ENCODE measurements around the gene GTF2A2.

Gene GTF2A2

DNA sequence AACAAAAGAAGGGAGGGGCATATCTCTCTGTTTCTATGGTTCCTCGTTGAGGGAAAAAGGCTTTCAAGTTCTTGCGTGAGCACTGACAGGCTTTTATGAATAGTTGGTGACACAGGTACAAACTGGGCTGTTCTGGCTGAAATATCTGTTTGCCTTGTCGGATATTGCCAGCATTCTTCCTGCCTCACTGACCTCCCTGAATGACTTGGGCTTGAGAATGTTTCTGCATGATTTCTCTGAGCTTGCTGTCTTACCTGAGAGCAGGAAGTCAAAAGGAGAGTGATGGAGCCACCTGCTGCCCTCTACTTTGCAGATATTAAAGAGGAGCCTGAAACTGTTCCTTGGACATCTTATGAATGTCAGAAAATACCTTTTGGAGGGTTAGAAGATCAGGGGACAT, 40.9 kb downstream of the GTF2A2 start:
- H3K4me1 ChIP-seq: peaks cover 3% of the 10 kb centered on the region; the same call in 1 of the 2 replicates
- TF ChIP-seq, protein P1, sequence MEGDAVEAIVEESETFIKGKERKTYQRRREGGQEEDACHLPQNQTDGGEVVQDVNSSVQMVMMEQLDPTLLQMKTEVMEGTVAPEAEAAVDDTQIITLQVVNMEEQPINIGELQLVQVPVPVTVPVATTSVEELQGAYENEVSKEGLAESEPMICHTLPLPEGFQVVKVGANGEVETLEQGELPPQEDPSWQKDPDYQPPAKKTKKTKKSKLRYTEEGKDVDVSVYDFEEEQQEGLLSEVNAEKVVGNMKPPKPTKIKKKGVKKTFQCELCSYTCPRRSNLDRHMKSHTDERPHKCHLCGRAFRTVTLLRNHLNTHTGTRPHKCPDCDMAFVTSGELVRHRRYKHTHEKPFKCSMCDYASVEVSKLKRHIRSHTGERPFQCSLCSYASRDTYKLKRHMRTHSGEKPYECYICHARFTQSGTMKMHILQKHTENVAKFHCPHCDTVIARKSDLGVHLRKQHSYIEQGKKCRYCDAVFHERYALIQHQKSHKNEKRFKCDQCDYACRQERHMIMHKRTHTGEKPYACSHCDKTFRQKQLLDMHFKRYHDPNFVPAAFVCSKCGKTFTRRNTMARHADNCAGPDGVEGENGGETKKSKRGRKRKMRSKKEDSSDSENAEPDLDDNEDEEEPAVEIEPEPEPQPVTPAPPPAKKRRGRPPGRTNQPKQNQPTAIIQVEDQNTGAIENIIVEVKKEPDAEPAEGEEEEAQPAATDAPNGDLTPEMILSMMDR (IDR thresholded peaks at IDR 0.05; ENCODE audit: low read depth, low read length): no peak
- no peak for DNase-seq

DNA sequence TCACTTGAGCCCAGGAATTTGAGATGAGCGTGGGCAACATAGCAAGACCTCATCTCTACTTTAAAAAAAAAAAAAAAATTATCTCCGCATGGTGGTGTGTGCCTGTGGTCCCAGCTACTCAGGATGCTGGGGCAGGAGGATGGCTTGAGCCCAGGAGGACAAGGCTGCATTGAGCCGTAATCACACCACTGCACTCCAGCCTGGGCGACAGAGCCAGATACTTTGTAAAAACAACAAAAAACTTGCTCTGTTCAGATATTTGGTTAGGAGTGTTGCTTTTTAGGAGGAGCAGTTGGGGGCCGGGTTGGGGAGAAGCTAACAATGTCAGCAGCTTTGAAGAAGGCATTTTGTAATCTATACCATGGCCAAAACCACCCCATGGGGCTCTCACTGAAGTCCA, 41.7 kb downstream of the GTF2A2 start:
- H3K27me3 ChIP-seq: peaks cover 25% of the 10 kb centered on the region
- H3K36me3 ChIP-seq: no peaks in the 10 kb centered on the region
- H3K4me1 ChIP-seq: peaks cover 3% of the 10 kb centered on the region; the same call in 1 of the 2 replicates
- no peak overlapping the region for H3K4me3 ChIP-seq (ENCODE audit: low read depth, low read length)
- DNase-seq: no peak
- no peaks in the 10 kb centered on the region; the same call in 1 of the 2 replicates for H3K9me3 ChIP-seq
- TF ChIP-seq, protein P1 (IDR thresholded peaks at IDR 0.05; ENCODE audit: low read depth, low read length): no peak

More for the DNA sequence above, 40.9 kb downstream of the GTF2A2 start:
- Histone ChIP-seq H3K27me3 (peaks cover 25% of the 10 kb centered on the region), H3K4me3 (ENCODE audit: low read depth, low read length) (no peak overlapping the region), H3K36me3 (no peaks in the 10 kb centered on the region), H3K9me3 (no peaks in the 10 kb centered on the region; the same call in 1 of the 2 replicates)

GRCh38 chr15:59614153-59614552, 43.2 kb downstream of the GTF2A2 start:
- DNase-seq: no peak
- TF ChIP-seq, protein P1 (IDR thresholded peaks at IDR 0.05; ENCODE audit: low read depth, low read length): no peak
- Histone ChIP-seq H3K4me3 (ENCODE audit: low read depth, low read length) (no peak overlapping the region), H3K4me1 (peaks cover 3% of the 10 kb centered on the region; the same call in 1 of the 2 replicates), H3K27me3 (peaks cover 30% of the 10 kb centered on the region), H3K9me3 (no peaks in the 10 kb centered on the region; the same call in 1 of the 2 replicates), H3K36me3 (no peaks in the 10 kb centered on the region)

- Histone ChIP-seq H3K4me3 (ENCODE audit: low read depth, low read length) (no peak within 1 kb of the TSS), H3K4me1 (peaks cover 3% of the 10 kb centered on the region; the same call in 1 of the 2 replicates), H3K27me3 (peaks cover 23% of the 10 kb centered on the region), H3K36me3 (no peaks in the 10 kb centered on the region), H3K9me3 (no peaks in the 10 kb centered on the region; the same call in 1 of the 2 replicates)
- no peak for DNase-seq
- TF ChIP-seq, protein P1 (IDR thresholded peaks at IDR 0.05; ENCODE audit: low read depth, low read length): no peak
Measured at GRCh38 chr15:59611276-59612260, 45.7 kb downstream of the GTF2A2 start, which contains the start of gene GCNT3. TSS of gene GCNT3 (plus strand) at chr15:59611783. CDS start at chr15:59618239, 6,456 bp downstream.

GRCh38 chr15:59609730-59610712, 47.3 kb downstream of the GTF2A2 start:
- no peak for DNase-seq
- Histone ChIP-seq H3K36me3 (no peaks in the 10 kb centered on the region), H3K27me3 (peaks cover 18% of the 10 kb centered on the region), H3K4me3 (ENCODE audit: low read depth, low read length) (no peak overlapping the region), H3K9me3 (no peaks in the 10 kb centered on the region; the same call in 1 of the 2 replicates), H3K4me1 (peaks cover 2% of the 10 kb centered on the region; the same call in 1 of the 2 replicates)
- TF ChIP-seq, protein P1 (IDR thresholded peaks at IDR 0.05; ENCODE audit: low read depth, low read length): no peak

Data from BE2C (cell line).